Liver (tissue), 9 donors: ENCODE data around the gene RALGPS1. TPM values are rescaled to one million over a fixed set of nuclear protein-coding genes. Genes with fewer than 3 reads are reported as not detected.

ENCODE experiments used
- DNase-seq: peaks from one replicate; pipeline ENCODE4 v3.0.0-alpha.2; 2017; ENCODE audit warnings: low spot score
- H3K27ac ChIP-seq, 2 donors: one replicate each; pipeline ENCODE4 v1.7.0; 2013; ENCODE audit warnings: inconsistent platforms in 2 of 2, low read length in 2 of 2, control low read depth in 1 of 2, low read depth in 1 of 2, mild to moderate bottlenecking in 1 of 2
- H3K27me3 ChIP-seq, 4 donors: one replicate each; pipeline versions ENCODE4 v1.6.1 to v1.7.0; 2013; ENCODE audit warnings: low read length in 3 of 4, inconsistent platforms in 1 of 4, mild to moderate bottlenecking in 1 of 4, moderate library complexity in 1 of 4; ENCODE audit not compliant: control insufficient read depth in 4 of 4, insufficient read depth in 4 of 4
- H3K36me3 ChIP-seq, 4 donors: one replicate each; pipeline versions ENCODE4 v1.6.1 to v1.7.0; 2013; ENCODE audit warnings: low read length in 3 of 4, mild to moderate bottlenecking in 3 of 4, low read depth in 1 of 4, moderate library complexity in 1 of 4; ENCODE audit not compliant: control insufficient read depth in 4 of 4, insufficient read depth in 3 of 4
- H3K4me1 ChIP-seq, 4 donors: one replicate each; pipeline versions ENCODE4 v1.6.1 to v1.7.0; 2013; ENCODE audit warnings: low read length in 3 of 4, mild to moderate bottlenecking in 3 of 4, moderate library complexity in 1 of 4; ENCODE audit not compliant: control insufficient read depth in 4 of 4, insufficient read depth in 4 of 4
- H3K4me3 ChIP-seq, 3 donors: one replicate each; pipeline versions ENCODE4 v1.6.1 to v1.7.0; 2013; ENCODE audit warnings: low read length in 3 of 3, control low read depth in 1 of 3, low read depth in 1 of 3, mild to moderate bottlenecking in 1 of 3
- H3K9ac ChIP-seq, 2 donors: one replicate each; pipeline ENCODE4 v1.7.0; 2013; ENCODE audit warnings: low read length in 2 of 2, mild to moderate bottlenecking in 2 of 2, moderate library complexity in 2 of 2, control low read depth in 1 of 2, low read depth in 1 of 2
- H3K9me3 ChIP-seq, 4 donors: one replicate each; pipeline versions ENCODE4 v1.6.1 to v1.7.0; 2013; ENCODE audit warnings: low read length in 3 of 4; ENCODE audit not compliant: control insufficient read depth in 4 of 4
- EGR1 ChIP-seq, 2 donors: IDR thresholded peaks; 2 replicates each; pipeline ENCODE4 v1.6.1; 2016 to 2018; ENCODE audit warnings: antibody characterized with exemption in 2 of 2, low read depth in 2 of 2
- FOXA1 ChIP-seq: IDR thresholded peaks from 2 replicates; pipeline ENCODE4 v1.6.1; 2016; ENCODE audit warnings: antibody characterized with exemption
- FOXA2 ChIP-seq: IDR thresholded peaks from 2 replicates; pipeline ENCODE4 v1.6.1; 2016; ENCODE audit warnings: antibody characterized with exemption
- GABPA ChIP-seq, 2 donors: IDR thresholded peaks in 1 of 2; conservative IDR thresholded peaks in 1 of 2; 2 replicates each; pipeline ENCODE4 v1.6.1; 2016; ENCODE audit warnings: antibody characterized with exemption in 2 of 2, mild to moderate bottlenecking in 1 of 2, moderate library complexity in 1 of 2
- HNF4G ChIP-seq: IDR thresholded peaks from 2 replicates; pipeline ENCODE4 v1.6.1; 2016; ENCODE audit warnings: antibody characterized with exemption
- JUND ChIP-seq, 2 donors: IDR thresholded peaks; 2 replicates each; pipeline ENCODE4 v1.6.1; 2016; ENCODE audit warnings: antibody characterized with exemption in 2 of 2
- RAD21 ChIP-seq, 2 donors: IDR thresholded peaks; 2 replicates each; pipeline ENCODE4 v1.6.1; 2016; ENCODE audit warnings: antibody characterized with exemption in 2 of 2, mild to moderate bottlenecking in 2 of 2
- REST ChIP-seq: IDR thresholded peaks from 2 replicates; pipeline ENCODE4 v1.6.1; 2016; ENCODE audit warnings: antibody characterized with exemption, mild to moderate bottlenecking
- RXRA ChIP-seq, 2 donors: IDR thresholded peaks; 2 replicates each; pipeline ENCODE4 v1.6.1; 2017 to 2018; ENCODE audit warnings: antibody characterized with exemption in 2 of 2, mild to moderate bottlenecking in 1 of 2
- SP1 ChIP-seq: IDR thresholded peaks from 2 replicates; pipeline ENCODE4 v1.6.1; 2018; ENCODE audit warnings: antibody characterized with exemption, mild to moderate bottlenecking
- TAF1 ChIP-seq: conservative IDR thresholded peaks from 2 replicates; pipeline ENCODE4 v1.6.1; 2016; ENCODE audit warnings: antibody characterized with exemption, mild to moderate bottlenecking
- YY1 ChIP-seq: IDR thresholded peaks from 2 replicates; pipeline ENCODE4 v1.6.1; 2016; ENCODE audit warnings: antibody characterized with exemption, mild to moderate bottlenecking
- WGBS: extraction: QIAGEN DNeasy Blood & Tissue Kit; methylation state at CpG from one replicate; pipeline ENCODE4 v1.1.7; 2013; 5-methylcytosine and 5-hydroxymethylcytosine counted together
- polyA plus RNA-seq, 2 donors: library from polyadenylated mRNA; stranded (reverse) in 1 of 2; unstranded in 1 of 2; fragments of 200-250 nt in 1 of 2; fragments of >200 nt in 1 of 2; fragmentation: Nextera tagmentation in 1 of 2; extraction: Ambion mirVana in 1 of 2; gene quantifications; one replicate each; pipeline versions ENCODE4 v1.2.1 to v1.2.3, GENCODE V29; 2013 to 2015
- total RNA-seq, 2 donors: library from RNA; depleted of rRNA; stranded (reverse); fragments of >200 nt; gene quantifications; one replicate each; pipeline ENCODE4 v1.2.3, GENCODE V29; 2014
- TF ChIP-seq, protein P1 (sequence below): IDR thresholded peaks from 2 replicates; pipeline ENCODE4 v1.6.1; 2016; ENCODE audit warnings: antibody characterized with exemption
- TF ChIP-seq, protein P2 (sequence below): IDR thresholded peaks from 2 replicates; pipeline ENCODE4 v1.6.1; 2016; ENCODE audit warnings: antibody characterized with exemption
- donor health status: healthy.
- donor health status: healthy.
- donor health status: healthy.
- donor health status: healthy.
- donor health status: healthy.

The RALGPS1 gene
- total and polyA plus RNA-seq, 4 donors: 1.4 to 2.7 (median 2.0) TPM

- TF ChIP-seq, protein P1, sequence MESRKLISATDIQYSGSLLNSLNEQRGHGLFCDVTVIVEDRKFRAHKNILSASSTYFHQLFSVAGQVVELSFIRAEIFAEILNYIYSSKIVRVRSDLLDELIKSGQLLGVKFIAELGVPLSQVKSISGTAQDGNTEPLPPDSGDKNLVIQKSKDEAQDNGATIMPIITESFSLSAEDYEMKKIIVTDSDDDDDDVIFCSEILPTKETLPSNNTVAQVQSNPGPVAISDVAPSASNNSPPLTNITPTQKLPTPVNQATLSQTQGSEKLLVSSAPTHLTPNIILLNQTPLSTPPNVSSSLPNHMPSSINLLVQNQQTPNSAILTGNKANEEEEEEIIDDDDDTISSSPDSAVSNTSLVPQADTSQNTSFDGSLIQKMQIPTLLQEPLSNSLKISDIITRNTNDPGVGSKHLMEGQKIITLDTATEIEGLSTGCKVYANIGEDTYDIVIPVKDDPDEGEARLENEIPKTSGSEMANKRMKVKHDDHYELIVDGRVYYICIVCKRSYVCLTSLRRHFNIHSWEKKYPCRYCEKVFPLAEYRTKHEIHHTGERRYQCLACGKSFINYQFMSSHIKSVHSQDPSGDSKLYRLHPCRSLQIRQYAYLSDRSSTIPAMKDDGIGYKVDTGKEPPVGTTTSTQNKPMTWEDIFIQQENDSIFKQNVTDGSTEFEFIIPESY: no peak
- TF ChIP-seq FOXA1 (no peak), YY1 (no peak), TAF1 (no peak), GABPA (IDR thresholded peaks at IDR 0.05 in 1 of 2, conservative IDR thresholded peaks at IDR 0.05 in 1 of 2) (no peak), EGR1 (IDR thresholded peaks at IDR 0.05; ENCODE audit: low read depth in 2 of 2) (no peak), SP1 (no peak), RXRA (IDR thresholded peaks at IDR 0.05) (no peak)
- TF ChIP-seq, protein P2, sequence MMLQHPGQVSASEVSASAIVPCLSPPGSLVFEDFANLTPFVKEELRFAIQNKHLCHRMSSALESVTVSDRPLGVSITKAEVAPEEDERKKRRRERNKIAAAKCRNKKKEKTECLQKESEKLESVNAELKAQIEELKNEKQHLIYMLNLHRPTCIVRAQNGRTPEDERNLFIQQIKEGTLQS: no peak
Measured at GRCh38 chr9:127193483-127193882, 278.9 kb downstream of the RALGPS1 start (continued).

DNA sequence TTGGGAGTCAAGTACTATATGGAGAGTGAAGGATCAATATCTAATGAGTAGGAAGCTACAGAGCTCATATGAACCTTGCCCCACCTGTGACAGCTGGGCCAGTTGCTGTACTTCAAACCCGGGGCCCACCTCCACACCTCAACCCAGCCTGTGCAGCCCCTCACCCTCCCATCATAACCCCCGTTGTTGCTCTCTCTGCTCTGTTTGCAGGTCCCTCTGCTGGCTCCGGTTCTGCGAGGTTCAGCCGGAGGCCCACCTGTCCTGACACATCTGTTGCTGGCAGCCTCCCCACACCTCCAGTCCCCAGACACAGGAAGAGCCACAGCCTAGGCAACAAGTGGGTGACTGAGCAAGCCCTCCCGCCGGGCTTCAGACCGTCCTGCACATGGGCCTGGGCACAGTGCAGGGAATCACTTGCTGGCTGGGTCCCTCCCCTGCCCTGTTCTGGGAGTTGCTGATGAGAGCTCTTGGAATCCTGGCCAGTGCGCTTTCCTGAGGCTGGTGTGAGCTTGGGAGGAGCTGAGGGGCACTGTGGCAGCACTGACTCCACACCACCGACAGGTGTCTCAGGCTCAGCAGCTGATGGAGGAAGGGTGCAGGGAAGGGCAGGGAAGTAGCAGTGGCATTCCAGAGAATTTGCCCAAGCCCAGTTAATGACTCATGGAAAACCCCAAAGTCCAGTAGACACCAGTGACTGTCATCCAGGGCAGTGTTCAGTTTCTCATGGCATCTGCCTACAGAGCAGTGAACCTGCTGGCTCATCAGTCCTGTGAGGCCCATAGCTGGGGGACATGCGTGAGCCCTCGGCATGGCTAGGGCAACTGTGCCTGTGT is 280.5 kb downstream of the RALGPS1 start:
- H3K27me3 ChIP-seq: no peaks in the 10 kb centered on the region
- no peaks in the 10 kb centered on the region for H3K9me3 ChIP-seq
- no peak overlapping the region for H3K4me3 ChIP-seq
- no peak overlapping the region for H3K27ac ChIP-seq
- peaks cover 0 to 5% (median 2%) of the 10 kb centered on the region in 4 donors for H3K4me1 ChIP-seq
- TF ChIP-seq REST: no peak
- no peak for TF ChIP-seq JUND (IDR thresholded peaks at IDR 0.05)
- no peak for TF ChIP-seq RXRA (IDR thresholded peaks at IDR 0.05)
- TF ChIP-seq HNF4G: no peak
- TF ChIP-seq FOXA2: no peak
- no peak for TF ChIP-seq EGR1 (IDR thresholded peaks at IDR 0.05; ENCODE audit: low read depth in 2 of 2)
- TF ChIP-seq TAF1: no peak
- TF ChIP-seq RAD21 (IDR thresholded peaks at IDR 0.05): no peak
- TF ChIP-seq SP1: no peak
- TF ChIP-seq GABPA (IDR thresholded peaks at IDR 0.05 in 1 of 2, conservative IDR thresholded peaks at IDR 0.05 in 1 of 2): no peak
- DNase-seq: no peak
- H3K9ac ChIP-seq: no peak overlapping the region
- 95% methylated on average over 12 of the region's 12 CpGs for WGBS
- H3K36me3 ChIP-seq: no peaks in the 10 kb centered on the region
